ENCODE measurements around the gene SFTPD. TPM values are rescaled to one million over a fixed set of nuclear protein-coding genes. Genes with fewer than 3 reads are reported as not detected.

SFTPD gene
- total RNA-seq, 2 experiments from 2014 or later: not detected

DNA sequence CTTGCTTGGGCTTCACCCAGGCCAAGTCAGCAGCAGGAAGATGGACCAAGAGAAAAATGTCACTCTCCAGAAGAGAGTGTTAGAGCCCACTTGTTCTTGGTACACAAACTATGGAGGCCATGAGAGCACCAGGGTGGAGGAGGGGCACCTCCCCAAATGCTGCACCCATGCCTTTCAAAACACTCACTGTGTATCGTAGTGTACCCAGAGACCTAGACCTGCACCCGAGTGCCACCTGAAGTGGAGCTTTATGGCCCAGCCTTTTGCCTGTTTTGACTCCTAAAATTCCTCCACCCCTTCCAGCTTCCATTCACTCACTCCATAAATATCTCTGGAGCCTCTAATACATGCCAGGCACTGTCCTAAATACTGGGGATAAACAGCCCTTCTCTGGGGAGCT, 5.0 kb downstream of the SFTPD start:
- DNase-seq (no peak), ATAC-seq (no peak)
- Mint-ChIP-seq H3K27me3 (no peaks in the 10 kb centered on the region), H3K36me3 (ENCODE audit: low read depth) (no peaks in the 10 kb centered on the region), H3K4me3 (no peak overlapping the region), H3K4me1 (peaks cover 5% of the 10 kb centered on the region), H3K27ac (no peak overlapping the region), H3K9me3 (ENCODE audit: low read depth) (no peaks in the 10 kb centered on the region)
- POLR2A ChIA-PET: no interaction called here
- intact Hi-C loops (cut with DNase I, micrococcal nuclease): no loop called here
- CTCF ChIA-PET: no interaction called here

DNA sequence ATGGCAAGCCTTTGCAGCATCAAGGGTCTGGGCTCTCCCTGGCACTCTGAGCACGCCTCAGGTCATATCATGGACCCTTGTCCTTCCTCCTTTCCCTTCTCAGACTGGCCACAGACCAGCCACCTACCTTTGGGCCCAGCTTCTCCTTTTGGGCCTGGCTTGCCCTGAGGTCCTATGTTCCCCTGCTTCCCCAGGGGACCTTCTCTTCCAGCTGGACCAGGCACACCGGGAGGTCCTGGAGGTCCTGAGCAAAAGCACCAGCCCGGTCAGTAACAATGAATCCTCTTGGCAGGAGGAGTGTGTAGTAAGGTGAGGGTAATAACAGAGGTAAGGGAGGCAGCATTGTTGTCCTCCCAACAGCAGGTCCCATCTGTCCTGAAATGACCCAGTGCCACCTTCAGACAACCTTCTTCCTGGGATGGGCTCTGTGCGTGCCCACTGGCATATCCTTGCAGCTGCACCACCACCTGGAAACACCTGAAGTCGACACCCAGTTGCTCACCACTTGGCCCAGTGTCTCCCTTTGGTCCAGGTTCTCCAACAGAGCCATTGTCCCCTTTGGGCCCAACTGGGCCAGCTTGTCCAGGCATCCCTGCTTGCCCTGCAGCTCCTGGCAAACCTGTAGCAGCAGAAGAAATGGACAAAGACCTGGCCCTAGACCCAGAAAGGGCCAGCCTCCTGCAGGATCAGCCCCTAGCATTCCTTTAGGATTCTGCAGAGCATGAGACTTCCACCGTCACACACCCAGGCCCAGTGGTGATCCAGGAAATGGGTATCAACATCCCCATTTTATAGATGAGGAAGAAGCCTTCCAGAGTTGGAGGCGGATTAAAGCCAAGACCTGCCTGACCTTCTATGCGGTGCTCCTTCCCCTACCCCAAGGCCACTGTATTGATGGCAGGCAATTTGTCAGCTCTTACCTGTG, 6.4 kb downstream of the SFTPD start:
- Mint-ChIP-seq H3K4me3 (no peak overlapping the region), H3K27ac (no peak overlapping the region), H3K4me1 (peaks cover 9% of the 10 kb centered on the region), H3K27me3 (no peaks in the 10 kb centered on the region), H3K36me3 (ENCODE audit: low read depth) (no peaks in the 10 kb centered on the region), H3K9me3 (ENCODE audit: low read depth) (no peaks in the 10 kb centered on the region)
- ChIA-PET CTCF (no interaction called here), POLR2A (no interaction called here)
- ATAC-seq (no peak), DNase-seq (no peak)
- intact Hi-C loops (cut with DNase I, micrococcal nuclease): no loop called here

DNA sequence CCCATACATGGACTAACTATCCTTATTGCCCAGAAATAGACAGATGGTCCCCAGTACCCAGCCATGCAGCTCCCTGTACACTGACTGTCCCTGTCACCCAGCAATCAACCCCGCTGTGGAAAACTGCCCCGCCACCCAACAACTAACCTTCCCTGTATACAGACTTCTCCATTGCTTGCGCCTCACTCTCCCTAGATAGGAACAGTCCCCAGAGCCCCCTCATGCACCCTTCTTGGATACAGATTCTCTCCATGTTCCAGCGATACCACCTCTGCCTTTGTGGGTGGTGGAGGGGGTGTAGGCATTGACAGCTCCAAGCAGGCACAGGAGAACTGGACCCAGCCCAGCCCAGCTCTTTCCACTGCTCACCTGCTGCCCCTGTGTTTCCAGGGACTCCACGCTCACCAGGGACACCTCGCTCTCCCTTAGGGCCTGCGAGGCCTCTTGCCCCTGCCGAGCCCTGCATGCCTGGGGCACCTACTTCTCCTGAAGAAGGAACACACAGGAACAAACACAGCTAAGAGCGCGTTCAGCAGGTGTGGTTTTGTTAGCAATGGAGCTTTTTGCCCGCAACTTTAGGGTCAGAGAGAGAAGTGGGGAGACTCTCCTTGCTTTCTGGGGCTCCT, 7.2 kb downstream of the SFTPD start:
- H3K4me1 Mint-ChIP-seq: peaks cover 9% of the 10 kb centered on the region
- no peaks in the 10 kb centered on the region for H3K9me3 Mint-ChIP-seq (ENCODE audit: low read depth)
- no peak overlapping the region for H3K4me3 Mint-ChIP-seq
- H3K36me3 Mint-ChIP-seq (ENCODE audit: low read depth): no peaks in the 10 kb centered on the region
- ATAC-seq: no peak
- CTCF ChIA-PET: no interaction called here
- no peak for DNase-seq
- intact Hi-C loops (cut with DNase I, micrococcal nuclease): no loop called here
- POLR2A ChIA-PET: no interaction called here
- no peak overlapping the region for H3K27ac Mint-ChIP-seq
- H3K27me3 Mint-ChIP-seq: no peaks in the 10 kb centered on the region

DNA sequence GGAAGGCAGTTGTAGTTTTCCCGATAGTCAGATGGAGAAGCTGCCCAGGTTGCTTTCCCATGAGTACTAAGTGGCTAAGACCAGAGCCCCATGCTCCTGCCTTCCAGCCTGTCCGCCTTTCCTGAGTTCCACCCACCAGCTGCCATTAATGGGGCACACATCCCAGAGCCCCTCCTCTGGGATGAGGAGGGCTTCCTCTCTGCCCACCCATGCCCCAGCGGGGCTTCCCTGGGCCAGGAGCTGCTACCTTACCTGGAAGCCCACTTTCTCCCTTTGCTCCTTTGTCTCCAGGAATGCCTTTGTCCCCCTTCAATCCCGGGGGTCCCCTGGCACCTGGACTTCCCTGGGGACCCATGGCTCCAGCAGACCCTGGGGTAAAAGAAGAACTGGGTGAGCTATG, 7.8 kb downstream of the SFTPD start:
- Mint-ChIP-seq H3K27ac (no peak overlapping the region), H3K4me1 (peaks cover 9% of the 10 kb centered on the region), H3K9me3 (ENCODE audit: low read depth) (no peaks in the 10 kb centered on the region), H3K27me3 (no peaks in the 10 kb centered on the region), H3K36me3 (ENCODE audit: low read depth) (no peaks in the 10 kb centered on the region), H3K4me3 (no peak overlapping the region)
- ChIA-PET CTCF (no interaction called here), POLR2A (no interaction called here)
- intact Hi-C loops (cut with DNase I, micrococcal nuclease): no loop called here
- ATAC-seq (no peak), DNase-seq (no peak)

DNA sequence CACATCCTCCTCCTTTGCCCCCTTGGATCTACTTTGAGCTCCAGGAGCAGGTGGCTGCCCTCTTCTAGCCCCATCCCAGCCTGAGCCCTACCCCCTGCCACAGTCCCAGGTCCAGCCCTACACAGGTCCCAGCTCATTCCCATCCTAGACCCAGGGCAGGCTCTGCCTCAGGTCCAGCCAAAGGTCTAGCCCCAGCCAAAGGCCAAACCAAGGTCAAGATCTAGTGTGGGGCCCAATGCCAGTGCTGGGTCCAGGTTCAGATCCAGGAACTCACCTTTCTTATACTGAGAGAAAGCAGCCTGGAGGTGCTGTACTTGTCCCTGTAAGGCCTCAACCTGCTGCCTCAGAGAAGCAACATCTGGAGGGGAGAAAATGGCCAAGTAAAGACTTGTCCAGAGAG, 8.5 kb downstream of the SFTPD start:
- Mint-ChIP-seq H3K36me3 (ENCODE audit: low read depth) (no peaks in the 10 kb centered on the region), H3K27me3 (peaks cover 2% of the 10 kb centered on the region), H3K4me1 (peaks cover 9% of the 10 kb centered on the region), H3K27ac (no peak overlapping the region), H3K9me3 (ENCODE audit: low read depth) (no peaks in the 10 kb centered on the region), H3K4me3 (no peak overlapping the region)
- no peak for DNase-seq
- ChIA-PET POLR2A (no interaction called here), CTCF (no interaction called here)
- intact Hi-C loops (cut with DNase I, micrococcal nuclease): no loop called here
- ATAC-seq: no peak

DNA sequence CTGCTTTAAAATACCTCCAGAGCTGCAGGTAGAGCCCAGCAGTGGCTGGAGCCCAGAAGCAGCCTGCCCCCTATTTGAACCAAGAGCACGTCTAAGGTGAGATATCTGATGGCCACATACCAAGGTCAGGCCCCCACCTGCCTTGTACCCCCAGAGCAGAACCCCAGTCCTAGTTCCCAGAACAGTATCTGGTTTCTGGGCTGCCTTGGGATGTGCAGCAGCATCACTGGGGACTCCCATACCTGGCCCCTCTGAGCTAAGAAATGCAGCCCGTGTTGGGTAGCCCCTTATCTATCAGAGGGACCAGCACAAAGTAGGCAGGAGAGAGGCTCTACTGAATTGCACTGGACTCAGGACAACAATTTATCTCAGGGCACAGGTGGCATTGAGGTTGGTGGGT, 8.9 kb downstream of the SFTPD start:
- H3K27ac Mint-ChIP-seq: no peak overlapping the region
- no peaks in the 10 kb centered on the region for H3K9me3 Mint-ChIP-seq (ENCODE audit: low read depth)
- H3K4me3 Mint-ChIP-seq: no peak overlapping the region
- POLR2A ChIA-PET: no interaction called here
- peaks cover 2% of the 10 kb centered on the region for H3K27me3 Mint-ChIP-seq
- intact Hi-C loops (cut with DNase I, micrococcal nuclease): no loop called here
- no peak for ATAC-seq
- no peak for DNase-seq
- H3K4me1 Mint-ChIP-seq: peaks cover 9% of the 10 kb centered on the region
- no peaks in the 10 kb centered on the region for H3K36me3 Mint-ChIP-seq (ENCODE audit: low read depth)
- CTCF ChIA-PET: interaction anchor here (1.0 kb wide), 1 partner anchor 108 kb away, joined by 3 read pairs; no protein-coding TSS in a partner anchor

DNA sequence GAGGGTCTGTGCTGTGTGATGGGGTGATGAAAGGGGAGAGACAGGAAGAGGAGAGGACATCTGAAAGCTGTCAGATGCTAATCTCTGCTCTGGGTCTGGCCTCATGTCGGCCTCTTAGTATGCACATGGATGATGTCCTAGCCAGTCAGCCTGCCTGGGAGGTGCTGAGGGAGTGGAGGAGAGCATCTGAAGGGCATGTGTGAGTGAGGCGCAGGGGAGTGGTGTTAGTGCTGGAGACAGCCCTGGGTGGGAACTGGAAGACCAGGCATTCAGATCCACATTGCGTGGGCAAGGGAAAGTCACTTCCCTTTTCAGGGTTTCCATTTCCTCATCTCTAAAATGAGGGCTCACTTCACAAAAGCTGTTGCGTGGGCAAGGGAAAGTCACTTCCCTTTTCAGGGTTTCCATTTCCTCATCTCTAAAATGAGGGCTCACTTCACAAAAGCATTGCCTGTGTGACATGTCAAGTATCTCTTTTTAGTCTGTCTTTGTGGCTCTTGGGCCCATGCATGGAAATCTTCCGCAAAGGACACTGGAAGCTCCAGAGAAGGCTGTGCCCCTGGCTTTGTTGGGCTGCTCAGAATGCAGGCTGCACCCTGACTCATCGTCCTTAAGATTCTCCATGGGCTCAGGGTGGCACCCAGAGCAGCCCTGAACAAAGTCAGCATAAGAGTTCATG, 10.0 kb downstream of the SFTPD start:
- peak; percentile 58 for ATAC-seq
- DNase-seq: peak; percentile 29
- Mint-ChIP-seq H3K36me3 (ENCODE audit: low read depth) (no peaks in the 10 kb centered on the region), H3K4me1 (peaks cover 9% of the 10 kb centered on the region), H3K27ac (no peak overlapping the region), H3K9me3 (ENCODE audit: low read depth) (no peaks in the 10 kb centered on the region), H3K27me3 (peaks cover 2% of the 10 kb centered on the region), H3K4me3 (no peak overlapping the region)
- ChIA-PET POLR2A (no interaction called here), CTCF (interaction anchor here (1.0 kb wide), 1 partner anchor 109 kb away, joined by 3 read pairs; no protein-coding TSS in a partner anchor)
- intact Hi-C loops (cut with DNase I, micrococcal nuclease): no loop called here

DNA sequence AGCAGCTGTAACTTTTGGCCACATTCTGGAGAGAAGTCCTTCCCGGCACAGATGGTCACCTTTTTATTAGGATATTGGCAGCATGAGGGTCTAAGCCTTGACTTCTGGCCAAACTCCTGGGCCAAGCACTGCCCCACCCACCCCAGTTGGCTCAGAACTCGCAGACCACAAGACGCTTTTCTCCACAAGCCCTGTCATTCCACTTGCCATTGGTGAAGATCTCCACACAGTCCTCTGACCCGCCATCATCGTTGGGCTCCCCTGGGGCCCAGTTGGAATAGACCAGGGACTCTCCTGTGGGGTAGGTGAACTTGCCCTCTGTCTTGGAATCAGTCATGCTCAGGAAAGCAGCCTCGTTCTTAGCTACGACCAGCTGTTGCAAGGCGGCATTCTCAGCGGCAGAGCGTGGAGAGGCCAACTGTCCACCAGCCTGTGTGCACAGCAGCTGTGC, 11.2 kb downstream of the SFTPD start:
- Mint-ChIP-seq H3K27ac (no peak overlapping the region), H3K4me3 (no peak overlapping the region), H3K9me3 (ENCODE audit: low read depth) (no peaks in the 10 kb centered on the region), H3K36me3 (ENCODE audit: low read depth) (no peaks in the 10 kb centered on the region), H3K4me1 (peaks cover 9% of the 10 kb centered on the region), H3K27me3 (peaks cover 3% of the 10 kb centered on the region)
- ChIA-PET CTCF (interaction anchor here (0.7 to 1.4 kb wide), 2 partner anchors 11 to 384 kb away, joined by 3 read pairs; partner anchors contain the start of gene SFTPD), POLR2A (no interaction called here)
- DNase-seq (no peak), ATAC-seq (no peak)
- intact Hi-C loops (cut with DNase I, micrococcal nuclease): no loop called here

DNA sequence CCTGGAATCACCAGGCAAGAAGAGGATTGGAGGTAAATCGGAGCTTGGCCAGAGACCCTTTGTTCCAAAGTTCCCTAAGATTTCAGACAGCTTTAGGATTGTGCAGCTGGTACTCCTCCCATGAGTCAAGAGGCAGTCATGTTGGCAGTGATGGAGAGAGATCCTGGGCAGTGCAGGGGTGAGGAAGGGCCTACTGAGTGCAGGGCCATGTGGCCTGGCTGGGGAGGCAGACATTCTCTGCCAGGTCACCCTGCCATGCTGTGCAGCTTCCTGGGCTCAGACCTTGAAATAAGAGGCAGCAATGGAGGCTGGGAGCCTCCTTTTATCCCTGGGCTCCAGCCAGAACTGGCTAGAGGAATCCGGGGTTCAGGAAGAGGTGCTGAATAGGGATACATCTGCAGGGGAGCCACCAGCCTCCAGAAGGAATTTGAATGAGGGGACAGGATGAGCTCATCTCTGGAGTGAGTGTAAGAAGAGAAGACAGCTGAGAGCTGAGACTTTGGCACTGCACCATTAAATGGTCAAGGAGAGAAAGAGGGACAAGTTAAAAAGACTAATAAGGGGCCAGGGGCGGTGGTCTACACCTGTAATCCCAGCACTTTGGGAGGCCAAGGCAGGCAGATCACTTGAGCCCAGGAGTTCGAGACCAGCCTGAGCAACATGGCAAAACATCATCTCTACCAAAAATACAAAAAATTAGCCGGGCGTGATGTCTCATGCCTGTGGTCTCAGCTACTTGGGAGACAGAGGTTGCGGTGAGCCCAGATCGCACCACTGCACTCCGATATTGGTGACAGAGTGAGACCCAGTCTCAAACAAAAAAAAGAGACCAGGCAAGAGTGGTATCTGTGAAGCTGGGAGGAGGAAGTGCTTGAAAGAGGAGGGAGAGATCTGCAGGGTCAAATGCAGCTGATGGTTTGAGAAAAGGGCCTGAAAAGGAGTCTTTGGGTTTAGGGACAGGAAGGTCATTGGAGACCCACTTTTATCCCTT, 12.0 kb downstream of the SFTPD start:
- Mint-ChIP-seq H3K36me3 (ENCODE audit: low read depth) (no peaks in the 10 kb centered on the region), H3K4me3 (no peak overlapping the region), H3K9me3 (ENCODE audit: low read depth) (no peaks in the 10 kb centered on the region), H3K27me3 (peaks cover 7% of the 10 kb centered on the region), H3K4me1 (peaks cover 9% of the 10 kb centered on the region), H3K27ac (no peak overlapping the region)
- ChIA-PET CTCF (interaction anchor here (0.6 to 1.4 kb wide), 4 partner anchors 12 to 384 kb away, joined by 3 read pairs; partner anchors contain the start of gene SFTPD), POLR2A (no interaction called here)
- intact Hi-C loops (cut with DNase I, micrococcal nuclease): no loop called here
- no peak for ATAC-seq
- DNase-seq: no peak

DNA sequence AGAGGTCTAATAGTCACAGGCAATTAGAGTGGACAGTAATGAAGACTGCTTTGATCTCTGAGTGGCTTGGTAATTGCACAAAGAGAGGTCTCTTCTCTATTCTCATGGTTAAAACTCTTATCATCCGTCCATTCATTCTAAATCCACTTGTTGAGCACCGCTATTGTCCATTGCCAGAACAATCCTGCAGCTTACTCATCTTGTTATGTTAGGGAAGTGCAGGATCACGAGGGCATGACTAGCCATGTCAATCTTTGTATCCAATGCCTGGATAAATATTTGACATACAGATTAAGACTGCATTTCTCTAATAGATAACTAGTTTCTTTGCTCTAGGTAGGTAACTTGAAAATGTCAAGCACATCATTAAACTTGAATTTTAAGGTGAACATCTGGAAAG, 14.9 kb downstream of the SFTPD start:
- ChIA-PET POLR2A (no interaction called here), CTCF (no interaction called here)
- no peak overlapping the region for H3K4me3 Mint-ChIP-seq
- H3K36me3 Mint-ChIP-seq (ENCODE audit: low read depth): no peaks in the 10 kb centered on the region
- H3K27ac Mint-ChIP-seq: no peak overlapping the region
- H3K4me1 Mint-ChIP-seq: peaks cover 6% of the 10 kb centered on the region
- peaks cover 24% of the 10 kb centered on the region for H3K27me3 Mint-ChIP-seq
- no peak for DNase-seq
- ATAC-seq: no peak
- intact Hi-C loops (cut with DNase I, micrococcal nuclease): no loop called here
- H3K9me3 Mint-ChIP-seq (ENCODE audit: low read depth): no peaks in the 10 kb centered on the region

DNA sequence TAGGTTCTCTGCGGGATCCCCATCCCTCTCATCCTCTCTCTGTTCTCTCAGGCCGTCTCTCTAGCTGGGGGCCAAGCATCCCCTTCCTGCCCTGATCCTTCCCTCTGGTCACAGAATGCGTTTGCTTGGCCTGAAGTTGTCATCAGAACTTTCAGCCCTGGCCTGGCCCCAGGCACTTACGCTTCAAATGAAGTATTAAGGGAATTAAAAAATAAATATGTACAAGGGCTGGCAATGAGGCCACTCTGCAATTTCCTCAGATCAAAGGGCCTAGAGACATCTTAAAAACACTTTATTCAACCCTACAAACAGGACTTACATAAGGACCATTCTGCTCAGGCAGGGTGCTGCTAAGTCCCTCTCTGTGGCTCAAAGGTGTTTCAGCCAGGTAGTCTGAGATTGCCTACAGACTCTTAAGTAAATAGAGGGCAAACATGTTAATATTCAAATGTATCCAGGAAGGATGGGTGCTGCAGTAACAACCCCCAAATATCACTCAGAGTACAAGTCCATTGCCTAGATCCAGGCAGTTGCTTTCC, 16.0 kb downstream of the SFTPD start:
- Mint-ChIP-seq H3K27ac (no peak overlapping the region), H3K36me3 (ENCODE audit: low read depth) (no peaks in the 10 kb centered on the region), H3K4me1 (peaks cover 2% of the 10 kb centered on the region), H3K4me3 (no peak overlapping the region), H3K27me3 (peaks cover 24% of the 10 kb centered on the region), H3K9me3 (ENCODE audit: low read depth) (no peaks in the 10 kb centered on the region)
- intact Hi-C loops (cut with DNase I, micrococcal nuclease): no loop called here
- POLR2A ChIA-PET: interaction anchor here (0.6 kb wide), 1 partner anchor 143 kb away, joined by 3 read pairs; no protein-coding TSS in a partner anchor
- DNase-seq (no peak), ATAC-seq (no peak)
- CTCF ChIA-PET: no interaction called here

Measured in activated CD4-positive, alpha-beta T cell treated with anti-CD3 and anti-CD28 coated beads for 36 hours (primary cell).